ENCODE results near the gene GRIP2.

The GRIP2 gene

DNA sequence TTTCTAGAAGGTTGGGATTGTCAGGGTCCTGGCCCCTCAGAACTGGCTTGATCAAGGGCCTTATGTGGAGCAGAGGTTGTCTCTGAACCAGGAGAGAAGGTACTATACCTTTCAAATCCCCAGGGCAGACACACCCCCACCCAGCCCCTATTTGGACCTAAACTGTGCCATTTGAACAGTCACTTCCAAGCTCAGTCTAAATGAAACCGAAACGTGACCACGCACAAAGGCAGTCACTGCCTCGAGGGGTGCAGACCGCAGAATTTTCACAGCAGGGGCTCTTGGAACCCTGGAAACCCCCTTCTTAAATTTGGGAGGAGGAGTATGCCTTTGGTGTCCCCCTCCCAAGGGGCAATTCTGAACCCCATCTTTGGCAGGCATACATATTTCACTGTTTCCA, 53.7 kb downstream of the GRIP2 start:
- H3K4me3 ChIP-seq (ENCODE audit: low read length), result no peak overlapping the region
- DNase-seq (ENCODE audit: low read depth), result no peak
- TF ChIP-seq, protein P1, sequence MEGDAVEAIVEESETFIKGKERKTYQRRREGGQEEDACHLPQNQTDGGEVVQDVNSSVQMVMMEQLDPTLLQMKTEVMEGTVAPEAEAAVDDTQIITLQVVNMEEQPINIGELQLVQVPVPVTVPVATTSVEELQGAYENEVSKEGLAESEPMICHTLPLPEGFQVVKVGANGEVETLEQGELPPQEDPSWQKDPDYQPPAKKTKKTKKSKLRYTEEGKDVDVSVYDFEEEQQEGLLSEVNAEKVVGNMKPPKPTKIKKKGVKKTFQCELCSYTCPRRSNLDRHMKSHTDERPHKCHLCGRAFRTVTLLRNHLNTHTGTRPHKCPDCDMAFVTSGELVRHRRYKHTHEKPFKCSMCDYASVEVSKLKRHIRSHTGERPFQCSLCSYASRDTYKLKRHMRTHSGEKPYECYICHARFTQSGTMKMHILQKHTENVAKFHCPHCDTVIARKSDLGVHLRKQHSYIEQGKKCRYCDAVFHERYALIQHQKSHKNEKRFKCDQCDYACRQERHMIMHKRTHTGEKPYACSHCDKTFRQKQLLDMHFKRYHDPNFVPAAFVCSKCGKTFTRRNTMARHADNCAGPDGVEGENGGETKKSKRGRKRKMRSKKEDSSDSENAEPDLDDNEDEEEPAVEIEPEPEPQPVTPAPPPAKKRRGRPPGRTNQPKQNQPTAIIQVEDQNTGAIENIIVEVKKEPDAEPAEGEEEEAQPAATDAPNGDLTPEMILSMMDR (conservative IDR thresholded peaks at IDR 0.05; ENCODE audit: low read length), result no peak

DNA sequence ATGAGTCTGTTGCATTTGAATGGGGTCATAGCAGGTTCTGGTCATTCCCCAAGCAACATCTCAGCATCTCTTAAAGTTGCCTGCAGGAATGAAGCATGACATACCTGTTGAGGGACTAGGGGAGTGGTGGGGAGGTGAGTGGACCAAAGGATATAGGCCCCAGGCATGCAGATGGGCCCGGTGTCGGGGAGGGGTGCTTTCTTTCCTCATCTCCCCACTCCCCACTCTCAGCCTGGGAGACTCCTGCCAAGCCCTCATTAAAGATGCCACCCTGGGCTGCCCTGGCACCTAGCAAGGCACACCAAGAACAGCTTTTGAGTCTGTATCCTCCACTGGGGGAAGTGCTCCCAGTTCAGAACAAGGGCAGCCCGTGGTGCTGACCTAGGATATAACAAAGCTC, 54.2 kb downstream of the GRIP2 start:
- no peak overlapping the region for H3K4me3 ChIP-seq (ENCODE audit: low read length)
- TF ChIP-seq, protein P1 (conservative IDR thresholded peaks at IDR 0.05; ENCODE audit: low read length), result no peak
- no peak for DNase-seq (ENCODE audit: low read depth)

DNA sequence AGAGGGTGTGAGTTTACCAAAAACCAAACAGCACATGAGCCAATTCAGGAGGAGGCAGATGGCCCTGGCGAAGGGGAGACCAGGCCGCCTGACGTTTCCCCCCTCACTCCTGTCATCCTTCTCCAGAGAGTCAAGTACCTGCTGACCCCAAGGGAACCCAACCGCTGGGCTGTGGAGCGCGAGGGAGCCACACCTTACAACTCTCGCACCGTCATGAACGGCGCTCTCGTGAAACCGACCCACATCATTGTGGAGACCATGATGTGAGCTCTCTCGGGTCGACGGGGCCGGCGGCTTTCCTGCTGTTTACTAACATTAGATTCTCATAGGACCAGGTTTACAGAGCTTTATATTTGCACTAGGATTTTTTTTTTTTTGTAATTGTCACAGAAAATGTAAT, 55.4 kb downstream of the GRIP2 start:
- no peak for DNase-seq (ENCODE audit: low read depth)
- TF ChIP-seq, protein P1 (conservative IDR thresholded peaks at IDR 0.05; ENCODE audit: low read length), result no peak
- no peak overlapping the region for H3K4me3 ChIP-seq (ENCODE audit: low read length)

DNA sequence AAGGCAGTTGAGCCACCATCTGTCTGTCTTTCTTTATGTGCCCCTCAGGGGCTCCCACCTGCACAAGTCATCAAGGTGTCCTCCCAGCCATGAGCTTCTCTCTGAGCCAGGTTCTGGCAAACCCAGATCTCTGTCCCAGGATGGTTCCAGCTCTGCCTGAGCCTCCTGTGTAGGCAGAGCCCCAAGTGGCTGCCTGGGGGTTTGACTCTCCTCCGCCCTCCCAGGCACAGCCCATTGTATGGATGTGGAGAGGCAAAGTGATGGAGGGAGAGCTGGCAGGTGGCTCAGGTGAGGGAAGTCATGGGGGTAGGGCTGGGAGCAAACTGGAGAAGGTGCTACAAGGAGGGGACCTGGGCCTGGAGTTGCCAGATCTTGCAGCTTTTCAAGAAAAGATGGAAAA, 56.9 kb downstream of the GRIP2 start:
- TF ChIP-seq, protein P1 (conservative IDR thresholded peaks at IDR 0.05; ENCODE audit: low read length), result no peak
- no peak overlapping the region for H3K4me3 ChIP-seq (ENCODE audit: low read length)
- DNase-seq (ENCODE audit: low read depth), result no peak

DNA sequence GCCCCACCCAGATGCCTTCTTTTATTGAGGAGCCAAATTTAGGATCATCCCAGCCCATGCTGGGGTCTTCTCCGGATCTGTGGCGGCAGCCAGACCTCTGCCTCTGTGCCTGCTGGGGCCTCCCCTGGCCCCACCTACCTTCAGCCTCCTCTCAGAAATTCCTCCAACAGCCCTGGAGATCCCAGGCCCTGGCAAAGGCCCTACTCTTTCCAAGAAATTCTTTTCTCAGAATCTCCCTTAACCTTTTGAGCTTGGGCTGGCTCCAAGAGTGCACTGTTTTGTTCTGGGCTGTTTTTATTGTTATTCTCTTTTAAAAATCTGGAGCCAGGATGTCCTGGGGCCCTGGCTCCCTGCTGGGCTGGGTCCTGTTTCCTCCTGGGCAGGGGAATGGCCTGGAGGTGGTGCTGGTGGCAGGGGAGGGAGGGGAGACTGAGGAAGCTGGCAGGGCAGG, 57.8 kb downstream of the GRIP2 start:
- DNase-seq (ENCODE audit: low read depth), result no peak
- H3K4me3 ChIP-seq (ENCODE audit: low read length), result no peak overlapping the region
- TF ChIP-seq, protein P1 (conservative IDR thresholded peaks at IDR 0.05; ENCODE audit: low read length), result no peak

DNA sequence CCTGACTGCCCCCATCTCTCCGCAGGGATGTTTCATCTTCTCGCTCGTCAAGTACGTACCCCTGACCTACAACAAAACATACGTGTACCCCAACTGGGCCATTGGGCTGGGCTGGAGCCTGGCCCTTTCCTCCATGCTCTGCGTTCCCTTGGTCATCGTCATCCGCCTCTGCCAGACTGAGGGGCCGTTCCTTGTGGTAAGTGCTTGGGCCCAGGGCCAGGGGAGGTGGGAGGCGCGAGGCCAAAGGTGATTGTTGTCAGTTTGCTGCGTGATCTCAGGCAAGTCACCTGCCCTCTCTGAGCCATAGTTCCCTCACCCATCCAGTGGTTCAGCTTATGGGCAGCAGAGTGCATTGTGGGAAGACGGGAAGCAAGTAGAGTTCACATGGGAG, 58.5 kb downstream of the GRIP2 start:
- no peak overlapping the region for H3K4me3 ChIP-seq (ENCODE audit: low read length)
- TF ChIP-seq, protein P1 (conservative IDR thresholded peaks at IDR 0.05; ENCODE audit: low read length), result no peak
- DNase-seq (ENCODE audit: low read depth), result no peak

DNA sequence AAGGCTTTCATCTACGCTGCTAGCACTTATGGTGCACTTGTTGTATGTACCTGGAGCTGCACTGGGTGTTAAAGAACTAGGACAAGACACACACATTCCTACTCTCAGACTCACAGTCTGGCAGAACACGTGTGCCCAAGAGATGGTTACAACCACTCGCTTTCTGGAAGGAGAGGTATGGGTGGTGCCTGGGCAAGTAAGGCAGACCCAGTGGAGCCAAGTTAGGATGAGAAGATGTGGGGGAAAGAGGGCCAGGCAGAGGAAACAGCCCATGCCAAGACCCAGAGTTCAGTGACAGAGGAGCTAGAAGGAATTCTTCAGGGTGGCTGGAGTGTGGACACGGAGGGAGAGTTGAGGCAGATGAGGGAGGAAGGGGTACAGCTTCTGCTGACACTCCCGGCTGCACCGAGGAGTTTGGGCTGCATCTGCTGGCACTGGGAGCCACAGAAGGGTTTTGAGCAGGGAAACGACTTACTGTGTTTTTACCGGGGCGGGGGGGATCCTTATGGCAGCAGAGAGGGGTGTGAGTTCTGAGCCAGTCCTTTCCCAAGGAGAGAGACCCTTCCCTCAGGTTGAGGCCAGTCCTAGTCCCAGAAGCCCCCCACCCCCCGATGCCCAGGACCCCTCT, 59.0 kb downstream of the GRIP2 start:
- H3K4me3 ChIP-seq (ENCODE audit: low read length), result no peak overlapping the region
- TF ChIP-seq, protein P1 (conservative IDR thresholded peaks at IDR 0.05; ENCODE audit: low read length), result no peak
- DNase-seq (ENCODE audit: low read depth), result no peak

All from AG10803 (cell line).